ENCODE data around the gene RRAS2.

RRAS2 gene

DNA sequence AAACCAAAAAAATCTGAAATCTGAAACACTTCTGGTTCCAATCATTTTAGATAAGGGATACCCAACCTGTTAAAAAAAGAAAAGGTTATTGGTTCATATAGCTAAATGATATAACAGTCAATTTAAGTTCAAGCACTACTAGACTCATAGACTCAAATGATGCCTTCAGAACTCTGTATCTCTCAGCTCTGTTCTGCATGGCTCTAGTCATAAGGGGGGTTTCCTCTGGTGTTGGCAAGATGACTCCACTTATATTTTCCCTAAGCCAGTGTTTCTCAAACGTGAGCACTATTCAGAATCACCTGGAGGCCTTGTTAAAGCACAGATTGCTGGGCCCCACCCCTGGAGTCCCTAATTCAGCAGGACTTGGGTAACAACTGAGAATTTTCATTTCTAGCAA is 11.5 kb upstream of the RRAS2 start:
- Mint-ChIP-seq H3K4me3 (no peak overlapping the region), H3K4me1 (no peaks in the 10 kb centered on the region), H3K9me3 (no peaks in the 10 kb centered on the region), H3K36me3 (ENCODE audit: low read depth) (no peaks in the 10 kb centered on the region), H3K27ac (no peak overlapping the region), H3K27me3 (ENCODE audit: low read depth) (peaks cover 6% of the 10 kb centered on the region)
- TF ChIP-seq, protein P1, sequence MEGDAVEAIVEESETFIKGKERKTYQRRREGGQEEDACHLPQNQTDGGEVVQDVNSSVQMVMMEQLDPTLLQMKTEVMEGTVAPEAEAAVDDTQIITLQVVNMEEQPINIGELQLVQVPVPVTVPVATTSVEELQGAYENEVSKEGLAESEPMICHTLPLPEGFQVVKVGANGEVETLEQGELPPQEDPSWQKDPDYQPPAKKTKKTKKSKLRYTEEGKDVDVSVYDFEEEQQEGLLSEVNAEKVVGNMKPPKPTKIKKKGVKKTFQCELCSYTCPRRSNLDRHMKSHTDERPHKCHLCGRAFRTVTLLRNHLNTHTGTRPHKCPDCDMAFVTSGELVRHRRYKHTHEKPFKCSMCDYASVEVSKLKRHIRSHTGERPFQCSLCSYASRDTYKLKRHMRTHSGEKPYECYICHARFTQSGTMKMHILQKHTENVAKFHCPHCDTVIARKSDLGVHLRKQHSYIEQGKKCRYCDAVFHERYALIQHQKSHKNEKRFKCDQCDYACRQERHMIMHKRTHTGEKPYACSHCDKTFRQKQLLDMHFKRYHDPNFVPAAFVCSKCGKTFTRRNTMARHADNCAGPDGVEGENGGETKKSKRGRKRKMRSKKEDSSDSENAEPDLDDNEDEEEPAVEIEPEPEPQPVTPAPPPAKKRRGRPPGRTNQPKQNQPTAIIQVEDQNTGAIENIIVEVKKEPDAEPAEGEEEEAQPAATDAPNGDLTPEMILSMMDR (IDR thresholded peaks at IDR 0.05; ENCODE audit: unreplicated experiment in 3 of 3), result no peak

DNA sequence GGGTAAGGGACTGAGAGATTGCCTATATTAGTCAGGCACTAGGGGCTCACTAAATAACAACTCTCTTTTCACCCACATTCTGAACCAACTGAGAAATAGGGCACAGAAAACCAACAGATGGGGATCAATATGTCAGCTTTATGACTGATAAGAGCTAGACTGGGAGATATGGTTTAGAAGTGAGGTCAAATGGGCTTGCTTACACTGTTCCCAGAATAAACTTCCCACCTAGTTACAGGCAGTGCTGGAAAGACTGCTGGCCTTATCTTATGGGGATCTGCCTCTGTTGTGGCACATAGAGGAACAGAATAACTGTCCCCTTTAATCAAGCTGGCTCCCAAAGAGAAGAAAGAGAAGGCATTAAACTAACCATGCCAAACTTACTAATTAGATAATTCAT is 10.6 kb upstream of the RRAS2 start:
- Mint-ChIP-seq H3K36me3 (ENCODE audit: low read depth) (no peaks in the 10 kb centered on the region), H3K27ac (no peak overlapping the region), H3K9me3 (no peaks in the 10 kb centered on the region), H3K4me3 (no peak overlapping the region), H3K27me3 (ENCODE audit: low read depth) (peaks cover 4% of the 10 kb centered on the region), H3K4me1 (no peaks in the 10 kb centered on the region)
- TF ChIP-seq, protein P1 (IDR thresholded peaks at IDR 0.05; ENCODE audit: unreplicated experiment in 3 of 3), result no peak

DNA sequence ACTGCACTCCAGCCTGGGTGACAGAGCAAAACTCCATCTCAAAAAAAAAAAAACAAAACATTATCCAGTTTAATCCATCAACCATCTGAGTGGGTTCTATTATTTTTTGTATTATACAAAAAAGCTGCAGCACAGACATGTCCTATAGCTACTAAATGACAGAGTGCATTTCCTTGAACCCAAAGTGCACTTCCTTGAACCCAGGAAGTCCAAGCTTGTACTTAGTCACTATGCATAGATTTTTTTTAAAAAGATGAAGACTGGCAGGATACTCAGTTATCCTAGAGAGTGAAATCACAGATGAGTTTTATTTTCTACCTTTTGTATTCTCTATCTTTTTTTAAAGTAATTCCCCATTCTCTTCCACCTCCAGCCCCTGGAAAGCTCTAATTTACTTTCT is 8.0 kb upstream of the RRAS2 start:
- TF ChIP-seq, protein P1 (IDR thresholded peaks at IDR 0.05; ENCODE audit: unreplicated experiment in 3 of 3), result no peak
- H3K27me3 Mint-ChIP-seq (ENCODE audit: low read depth), result peaks cover 9% of the 10 kb centered on the region
- no peaks in the 10 kb centered on the region for H3K4me1 Mint-ChIP-seq
- no peak overlapping the region for H3K4me3 Mint-ChIP-seq
- H3K36me3 Mint-ChIP-seq (ENCODE audit: low read depth), result no peaks in the 10 kb centered on the region
- H3K27ac Mint-ChIP-seq, result no peak overlapping the region
- no peaks in the 10 kb centered on the region for H3K9me3 Mint-ChIP-seq

DNA sequence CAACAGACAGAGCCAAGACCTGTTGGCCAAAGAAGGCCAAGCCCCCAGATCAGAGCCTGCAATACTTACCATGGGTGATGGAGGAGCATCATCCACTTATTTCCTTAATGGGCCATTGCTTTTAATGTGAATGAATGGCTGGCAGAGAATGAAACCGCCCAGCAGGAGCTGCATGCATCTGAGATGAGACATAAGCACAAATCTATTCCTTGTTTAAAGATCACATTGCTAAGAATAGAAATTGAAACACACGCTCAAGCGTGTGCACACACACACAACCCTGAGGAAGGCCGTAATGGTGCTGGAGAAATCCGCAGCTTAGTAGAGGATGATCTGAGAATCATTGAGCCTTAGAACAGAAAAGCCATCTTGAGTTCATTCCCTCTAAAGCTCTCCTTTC is 5.3 kb upstream of the RRAS2 start:
- H3K36me3 Mint-ChIP-seq (ENCODE audit: low read depth), result no peaks in the 10 kb centered on the region
- TF ChIP-seq, protein P1 (IDR thresholded peaks at IDR 0.05; ENCODE audit: unreplicated experiment in 3 of 3), result no peak
- no peak overlapping the region for H3K27ac Mint-ChIP-seq
- H3K27me3 Mint-ChIP-seq (ENCODE audit: low read depth), result peaks cover 16% of the 10 kb centered on the region
- no peaks in the 10 kb centered on the region for H3K9me3 Mint-ChIP-seq
- H3K4me3 Mint-ChIP-seq, result no peak overlapping the region
- peaks cover 5% of the 10 kb centered on the region for H3K4me1 Mint-ChIP-seq

DNA sequence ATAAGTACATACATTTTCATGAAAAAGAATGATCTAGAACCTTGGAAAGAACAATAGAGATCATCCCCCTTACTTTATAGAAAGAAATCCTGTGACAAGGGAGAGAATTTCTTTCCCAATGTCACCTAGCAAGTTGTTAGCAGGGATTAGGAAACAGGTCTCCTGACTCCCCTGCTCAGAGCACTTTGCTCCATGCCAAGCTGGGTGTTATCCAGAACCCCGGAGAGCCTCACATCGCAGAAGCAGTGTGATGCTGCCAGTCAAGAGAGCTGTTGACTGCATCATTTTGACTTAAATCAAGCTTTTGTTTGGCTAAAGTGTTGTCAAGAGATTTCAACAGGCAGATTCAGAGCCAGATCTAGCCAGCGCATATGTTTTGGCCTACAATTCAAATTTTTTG is 3.6 kb upstream of the RRAS2 start:
- no peak overlapping the region for H3K4me3 Mint-ChIP-seq
- TF ChIP-seq, protein P1 (IDR thresholded peaks at IDR 0.05; ENCODE audit: unreplicated experiment in 3 of 3), result no peak
- H3K9me3 Mint-ChIP-seq, result no peaks in the 10 kb centered on the region
- H3K36me3 Mint-ChIP-seq (ENCODE audit: low read depth), result no peaks in the 10 kb centered on the region
- peaks cover 15% of the 10 kb centered on the region for H3K27me3 Mint-ChIP-seq (ENCODE audit: low read depth)
- no peak overlapping the region for H3K27ac Mint-ChIP-seq
- peaks cover 11% of the 10 kb centered on the region for H3K4me1 Mint-ChIP-seq

DNA sequence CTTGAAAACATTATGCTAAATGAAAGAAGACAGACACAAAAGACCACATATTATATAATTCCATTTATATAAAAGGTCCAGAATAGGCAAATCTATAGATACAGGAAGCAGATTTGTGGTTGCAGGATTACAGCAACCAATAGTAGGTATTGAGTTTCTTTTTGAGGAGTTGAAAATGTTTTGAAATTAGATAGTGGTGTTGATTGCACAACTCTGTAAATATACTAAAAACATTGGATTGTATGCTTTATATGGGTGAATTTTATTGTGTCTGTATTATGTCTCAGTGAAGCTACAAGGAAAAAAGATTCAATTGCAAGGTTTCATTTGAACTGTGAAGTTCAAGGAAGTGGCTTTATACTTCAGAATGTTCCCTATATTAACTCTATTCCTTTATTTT is 3.0 kb upstream of the RRAS2 start:
- Mint-ChIP-seq H3K4me3 (no peak overlapping the region), H3K9me3 (no peaks in the 10 kb centered on the region), H3K27me3 (ENCODE audit: low read depth) (peaks cover 15% of the 10 kb centered on the region), H3K4me1 (peaks cover 17% of the 10 kb centered on the region), H3K36me3 (ENCODE audit: low read depth) (no peaks in the 10 kb centered on the region), H3K27ac (no peak overlapping the region)
- TF ChIP-seq, protein P1 (IDR thresholded peaks at IDR 0.05; ENCODE audit: unreplicated experiment in 3 of 3), result no peak

Measured in nephron (organoid).